Activated T-cell treated with anti-CD3 and anti-CD28 coated beads, Interleukin-2, amount 50 U/mL, for 4 hours (primary cell): ENCODE data around the gene AFTPH. TPM values are rescaled to one million over a fixed set of nuclear protein-coding genes. Genes with fewer than 3 reads are reported as not detected.
"Not testable (repeated sequence)": the region's sequence is repeated elsewhere in the genome, so short reads cannot be mapped to it uniquely, and the experiment has no call there.

ENCODE experiments used
- ATAC-seq, 2 donors: fragments of 200-7000 bp; cut with Tn5 transposase; one replicate each; pipeline ENCODE4 v1.10.0; 2021
- DNase-seq: peaks from one replicate; pipeline ENCODE4 v3.0.0-alpha.2; 2020
- H3K27me3 Mint-ChIP-seq: one replicate; pipeline ENCODE4 v1.8.0; 2021; ENCODE audit warnings: low read depth, mixed read lengths
- H3K36me3 Mint-ChIP-seq: one replicate; pipeline ENCODE4 v1.8.0; 2022; ENCODE audit warnings: mixed read lengths; ENCODE audit not compliant: insufficient read depth
- H3K4me1 Mint-ChIP-seq: one replicate; pipeline ENCODE4 v1.8.0; 2021; ENCODE audit warnings: low read depth, mixed read lengths
- H3K4me3 Mint-ChIP-seq: one replicate; pipeline ENCODE4 v1.8.0; 2021; ENCODE audit warnings: mild to moderate bottlenecking, moderate library complexity, mixed read lengths
- H3K9me3 Mint-ChIP-seq: one replicate; pipeline ENCODE4 v1.8.0; 2021; ENCODE audit warnings: mixed read lengths
- total RNA-seq, 3 donors: library from RNA; stranded (reverse); gene quantifications; one replicate each; pipeline ENCODE4 v1.2.1, GENCODE V29; 2021

The AFTPH gene
- total RNA-seq, 3 donors from 2014 or later, result 33.7 to 38.2 (median 37.4) TPM

DNA sequence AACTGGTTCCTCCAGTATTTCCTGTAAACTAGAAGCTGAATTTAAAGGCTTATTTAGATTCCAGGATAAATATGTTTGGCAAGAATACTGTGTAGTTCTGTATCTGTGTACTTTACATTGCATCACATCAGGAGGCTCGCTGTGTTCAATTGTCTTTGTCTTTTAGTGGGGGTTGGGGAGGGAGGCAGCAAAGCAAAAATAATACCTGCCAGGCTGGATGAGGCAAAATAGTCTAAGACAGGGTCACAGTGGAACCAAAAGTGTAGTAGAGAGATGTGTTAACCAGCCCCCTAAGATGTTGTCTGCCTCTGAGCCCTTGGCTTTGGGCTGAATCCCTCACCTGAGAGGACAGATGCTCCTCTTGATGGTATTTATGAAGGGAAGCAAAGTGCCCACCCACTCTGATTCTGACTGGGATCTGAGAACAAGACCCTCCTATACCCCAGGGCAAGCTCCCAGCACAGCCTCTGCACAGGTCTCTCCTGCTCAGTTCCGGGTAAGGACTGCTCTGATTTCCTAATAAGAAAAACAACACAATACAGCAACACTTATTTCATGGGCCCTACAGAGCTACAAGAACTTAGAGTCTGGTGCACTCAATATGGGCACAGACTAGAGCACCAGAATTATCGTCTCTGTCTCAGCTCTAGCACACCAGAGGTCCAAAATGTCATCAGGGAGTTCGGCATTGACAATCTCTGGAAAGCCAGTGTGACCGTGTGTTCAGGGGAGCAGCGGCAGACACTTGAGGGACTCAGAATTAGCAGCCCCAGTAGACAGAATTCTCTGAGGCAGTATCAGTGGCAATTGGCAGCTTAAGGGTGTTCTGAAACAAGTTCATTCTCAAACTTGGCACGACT lies 7.2 kb upstream of the AFTPH start:
- H3K4me1 Mint-ChIP-seq, result no peaks in the 10 kb centered on the region
- H3K36me3 Mint-ChIP-seq, result no peaks in the 10 kb centered on the region
- ATAC-seq (peak in 1 of 2 donors; percentile 27), DNase-seq (no peak)
- no peaks in the 10 kb centered on the region for H3K9me3 Mint-ChIP-seq
- H3K4me3 Mint-ChIP-seq, result no peak overlapping the region
- H3K27me3 Mint-ChIP-seq, result peaks cover 2% of the 10 kb centered on the region

DNA sequence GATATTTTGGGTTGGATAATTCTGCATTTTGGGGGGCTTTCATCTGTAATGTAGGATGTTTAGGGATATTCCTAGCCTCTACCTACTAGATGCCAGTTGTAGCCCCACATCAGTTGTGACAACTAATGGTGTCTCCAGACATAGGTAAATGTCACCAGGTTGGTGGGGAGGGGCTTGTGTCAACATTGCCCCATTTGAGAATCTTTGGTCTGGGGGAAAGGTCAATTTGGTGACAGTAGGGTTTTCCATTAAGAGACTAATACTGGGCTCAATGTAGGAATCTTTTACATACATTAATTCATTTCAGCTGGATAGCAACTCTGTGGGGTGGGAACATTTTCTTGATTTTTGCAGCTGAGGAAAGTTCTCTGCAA lies 6.6 kb upstream of the AFTPH start:
- Mint-ChIP-seq H3K36me3 (no peaks in the 10 kb centered on the region), H3K4me3 (no peak overlapping the region), H3K27me3 (peaks cover 2% of the 10 kb centered on the region), H3K4me1 (peaks cover 1% of the 10 kb centered on the region), H3K9me3 (no peaks in the 10 kb centered on the region)
- DNase-seq, result no peak
- ATAC-seq, result no peak

DNA sequence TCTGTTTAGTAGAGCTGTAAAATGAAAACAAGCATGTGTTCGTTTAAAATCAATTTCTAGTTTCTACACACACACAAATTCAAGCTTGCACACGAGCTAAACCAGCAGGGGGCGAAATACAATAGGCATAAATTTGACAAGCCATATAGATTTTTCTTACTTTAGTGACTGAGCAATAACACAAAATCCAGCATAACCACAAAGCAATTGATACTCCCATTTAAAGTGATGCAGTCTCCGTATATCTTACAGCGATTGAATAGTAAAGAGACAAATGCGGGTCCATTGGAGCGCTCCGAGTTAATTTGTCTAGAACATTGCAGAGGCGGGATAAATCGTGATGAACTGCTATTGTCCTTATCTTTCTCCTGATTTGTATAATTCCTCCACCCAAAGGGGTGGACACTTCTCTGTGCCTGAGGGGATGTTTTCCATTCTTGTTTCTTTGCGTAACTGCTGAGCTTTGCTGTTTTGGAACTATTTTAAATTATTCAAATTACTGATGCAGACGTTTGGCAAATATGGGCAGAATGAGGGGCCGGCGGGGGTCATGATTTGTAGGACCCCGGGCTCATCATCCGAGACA lies 1.2 kb upstream of the AFTPH start:
- Mint-ChIP-seq H3K27me3 (no peaks in the 10 kb centered on the region), H3K9me3 (no peaks in the 10 kb centered on the region), H3K36me3 (no peaks in the 10 kb centered on the region), H3K4me3 (peak overlapping the region; percentile 99), H3K4me1 (peaks cover 24% of the 10 kb centered on the region)
- DNase-seq (peak; percentile 65), ATAC-seq (peak; percentile 7 to 18)

DNA sequence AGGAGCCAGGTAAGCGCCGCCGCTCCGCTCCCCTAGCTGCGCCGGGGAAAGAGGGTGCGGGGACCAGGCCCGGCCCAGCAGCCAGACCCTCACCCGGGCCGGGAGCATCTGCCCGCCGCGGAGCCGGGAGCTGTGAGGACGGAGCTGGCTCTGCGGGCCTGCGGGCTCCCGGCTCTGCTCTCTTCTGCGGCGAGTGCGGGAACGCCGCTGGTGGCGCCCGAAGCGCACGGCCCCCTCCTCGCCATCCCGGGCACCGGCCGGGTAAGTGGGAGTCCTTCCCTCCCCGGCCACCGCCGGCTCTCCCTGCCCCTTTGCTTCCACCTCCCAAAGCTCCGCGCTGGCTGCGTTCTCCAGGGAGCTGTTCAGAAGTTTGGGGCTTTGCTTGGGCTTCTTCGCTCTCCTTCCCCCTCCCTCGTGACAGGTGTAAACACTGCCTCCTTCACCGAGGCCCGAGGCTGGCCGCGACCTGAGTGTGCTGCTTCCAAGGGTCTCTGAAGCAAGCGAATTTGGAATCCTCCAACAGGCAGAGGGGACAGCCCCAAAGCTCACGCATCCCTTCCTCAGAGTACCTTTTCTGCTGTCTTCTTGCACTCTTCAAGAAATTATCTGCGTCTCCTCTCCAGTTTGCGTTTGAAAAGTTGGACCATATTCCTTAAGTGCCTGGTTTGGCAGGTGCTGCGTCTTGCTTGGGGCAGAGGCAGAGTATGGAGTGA lies 632 bp downstream of the AFTPH start:
- peak overlapping the region; percentile 99 for H3K4me3 Mint-ChIP-seq
- H3K36me3 Mint-ChIP-seq, result no peaks in the 10 kb centered on the region
- H3K27me3 Mint-ChIP-seq, result no peaks in the 10 kb centered on the region
- ATAC-seq (peak; percentile 21 to 27), DNase-seq (peak; percentile 14)
- no peaks in the 10 kb centered on the region for H3K9me3 Mint-ChIP-seq
- peaks cover 37% of the 10 kb centered on the region for H3K4me1 Mint-ChIP-seq

DNA sequence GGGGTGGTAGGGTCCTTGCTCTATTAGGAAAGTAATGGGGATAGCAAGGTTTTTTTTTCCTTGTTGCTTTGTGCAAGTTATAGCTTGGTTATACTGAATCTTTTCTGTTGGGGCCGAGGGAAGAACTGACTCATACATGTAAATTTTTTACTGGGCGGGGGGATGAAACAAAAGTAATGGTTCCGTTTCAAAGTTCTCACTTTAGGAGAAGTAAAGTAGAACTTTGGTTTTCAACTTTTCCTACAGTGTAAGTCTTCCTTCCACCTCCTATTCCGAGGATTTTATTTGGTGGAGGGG lies 1.1 kb downstream of the AFTPH start:
- Mint-ChIP-seq H3K27me3 (no peaks in the 10 kb centered on the region), H3K36me3 (no peaks in the 10 kb centered on the region), H3K4me1 (peaks cover 39% of the 10 kb centered on the region), H3K4me3 (peak overlapping the region; percentile 99), H3K9me3 (no peaks in the 10 kb centered on the region)
- DNase-seq (peak; percentile 36), ATAC-seq (peak; percentile 6 to 13)

DNA sequence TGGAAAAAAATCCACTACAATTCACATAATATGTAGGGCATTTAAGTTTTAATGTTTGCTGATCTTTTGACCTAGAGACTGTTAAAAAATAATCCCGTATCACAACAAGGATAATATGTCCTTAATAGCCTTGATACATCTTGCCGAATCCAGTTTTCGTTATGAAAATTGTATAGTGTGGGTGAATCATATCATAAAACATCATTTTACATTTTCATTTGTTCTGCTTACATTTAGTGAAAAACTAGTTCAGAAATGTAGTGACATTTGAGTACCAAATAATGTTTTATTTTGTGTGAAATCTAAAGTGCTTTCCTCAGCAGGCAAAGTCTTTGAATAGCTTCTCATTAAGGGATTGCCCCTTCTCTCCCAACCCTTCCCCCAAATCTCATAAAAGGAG lies 1.9 kb downstream of the AFTPH start:
- DNase-seq (no peak), ATAC-seq (no peak)
- Mint-ChIP-seq H3K9me3 (no peaks in the 10 kb centered on the region), H3K27me3 (no peaks in the 10 kb centered on the region), H3K36me3 (no peaks in the 10 kb centered on the region), H3K4me3 (peak overlapping the region; percentile 99), H3K4me1 (peaks cover 45% of the 10 kb centered on the region)

DNA sequence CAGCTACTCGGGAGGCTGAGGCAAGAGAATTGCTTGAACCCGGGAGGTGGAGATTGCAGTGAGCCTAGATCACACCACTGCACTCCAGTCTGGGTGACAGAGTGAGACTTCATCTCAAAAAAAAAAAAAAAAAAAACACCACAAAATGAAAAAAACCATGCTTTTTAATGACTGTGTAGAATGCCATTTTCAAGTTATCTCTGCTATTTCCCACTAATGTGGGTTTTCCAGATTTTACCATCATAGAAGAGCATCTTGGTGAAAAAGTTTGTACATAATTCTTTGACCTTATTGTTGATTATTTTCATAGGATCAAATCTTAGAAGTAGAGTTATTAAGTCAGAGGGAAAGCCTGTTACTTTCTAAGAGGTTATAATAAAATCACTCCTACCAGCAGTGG lies 6.8 kb downstream of the AFTPH start:
- H3K9me3 Mint-ChIP-seq, H3K36me3 Mint-ChIP-seq, ATAC-seq, DNase-seq, H3K4me3 Mint-ChIP-seq, H3K27me3 Mint-ChIP-seq: not testable (repeated sequence)
- H3K4me1 Mint-ChIP-seq, result peaks cover 70% of the 10 kb centered on the region

DNA sequence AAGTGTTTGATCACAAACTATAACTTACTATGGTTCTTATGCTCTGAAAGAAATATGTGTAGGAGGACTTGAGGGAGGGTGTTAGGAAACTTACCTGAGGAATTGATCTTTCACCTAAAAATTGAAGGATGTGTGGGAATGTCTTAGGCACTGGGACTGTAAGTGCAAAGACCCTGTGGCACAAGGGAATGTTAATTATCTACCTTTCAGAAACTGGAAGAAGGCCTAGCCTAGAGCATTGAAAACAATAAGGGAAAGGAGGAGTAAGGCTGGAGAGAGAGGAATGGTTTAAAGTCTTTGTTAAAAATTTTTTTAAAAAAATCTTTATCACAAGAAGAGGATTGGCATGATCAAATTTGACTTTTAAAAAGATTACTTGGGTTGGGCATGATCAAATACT lies 7.9 kb downstream of the AFTPH start:
- Mint-ChIP-seq H3K27me3 (no peaks in the 10 kb centered on the region), H3K9me3 (no peaks in the 10 kb centered on the region), H3K36me3 (peaks cover 8% of the 10 kb centered on the region), H3K4me1 (peaks cover 67% of the 10 kb centered on the region), H3K4me3 (no peak overlapping the region)
- no peak for ATAC-seq
- no peak for DNase-seq

DNA sequence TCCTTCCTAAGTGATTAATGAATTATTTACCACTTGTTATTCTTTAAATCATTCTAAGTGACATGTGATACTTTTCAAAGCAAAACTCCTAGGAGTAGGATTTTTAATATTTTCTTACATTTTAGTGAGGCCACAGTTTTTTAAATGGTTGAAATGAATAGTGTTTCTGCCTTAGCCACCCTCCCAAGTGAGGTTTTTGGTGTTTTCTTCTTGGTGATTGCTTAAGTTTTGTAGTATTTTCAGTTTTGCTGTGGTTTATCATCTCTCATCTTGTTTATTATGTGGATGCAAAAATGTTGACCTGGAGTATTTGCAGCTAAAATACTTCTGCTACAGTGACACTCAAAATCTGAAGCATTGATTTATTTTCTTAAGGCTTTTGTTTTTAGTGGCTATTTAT lies 9.8 kb downstream of the AFTPH start:
- no peak for ATAC-seq
- H3K4me3 Mint-ChIP-seq, result no peak overlapping the region
- H3K4me1 Mint-ChIP-seq, result peaks cover 63% of the 10 kb centered on the region
- DNase-seq, result no peak
- no peaks in the 10 kb centered on the region for H3K9me3 Mint-ChIP-seq
- H3K27me3 Mint-ChIP-seq, result no peaks in the 10 kb centered on the region
- peaks cover 9% of the 10 kb centered on the region for H3K36me3 Mint-ChIP-seq

DNA sequence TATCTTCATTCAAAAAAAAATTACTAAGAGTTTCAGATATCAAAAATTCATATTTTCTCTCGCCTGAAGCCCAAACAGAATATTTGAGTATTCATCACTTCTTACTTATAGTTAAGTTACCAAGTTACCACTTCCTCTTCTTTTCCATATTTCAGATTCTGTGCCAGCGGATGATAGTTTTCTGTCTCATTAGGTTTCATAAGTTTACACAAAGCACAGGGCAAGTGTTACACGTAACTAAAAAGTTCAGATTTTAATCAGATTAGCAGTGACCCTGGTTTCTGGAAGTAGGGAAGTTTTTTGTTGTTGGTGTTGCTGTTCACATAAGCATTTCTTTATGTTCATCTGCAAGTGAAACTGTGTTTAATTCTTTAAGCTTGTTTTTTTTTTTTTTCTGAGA lies 10.2 kb downstream of the AFTPH start:
- DNase-seq (no peak), ATAC-seq (peak; percentile 41 to 46)
- H3K4me3 Mint-ChIP-seq, result peak overlapping the region; percentile 7
- H3K27me3 Mint-ChIP-seq, result no peaks in the 10 kb centered on the region
- no peaks in the 10 kb centered on the region for H3K9me3 Mint-ChIP-seq
- peaks cover 9% of the 10 kb centered on the region for H3K36me3 Mint-ChIP-seq
- H3K4me1 Mint-ChIP-seq, result peaks cover 63% of the 10 kb centered on the region

DNA sequence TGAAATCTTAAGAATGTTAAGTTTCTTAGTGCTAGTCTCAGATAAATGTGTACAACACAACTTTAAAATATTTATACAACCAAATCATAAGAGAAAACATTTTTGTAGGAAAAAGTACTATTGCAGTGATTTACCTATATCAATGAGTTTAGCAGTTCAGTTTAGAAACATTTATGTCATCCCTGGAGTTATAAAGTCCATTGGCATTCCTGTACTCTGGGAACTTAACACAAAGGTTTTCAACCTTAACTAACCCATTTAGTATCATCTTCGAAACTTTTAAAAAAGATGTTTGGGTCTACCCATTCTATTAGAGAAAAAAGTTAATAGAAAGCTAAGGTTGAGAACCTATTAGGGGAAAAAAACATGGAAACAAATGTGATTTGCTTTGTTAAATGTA lies 10.9 kb downstream of the AFTPH start:
- H3K27me3 Mint-ChIP-seq, result no peaks in the 10 kb centered on the region
- peaks cover 70% of the 10 kb centered on the region for H3K4me1 Mint-ChIP-seq
- peaks cover 9% of the 10 kb centered on the region for H3K36me3 Mint-ChIP-seq
- no peaks in the 10 kb centered on the region for H3K9me3 Mint-ChIP-seq
- ATAC-seq (no peak), DNase-seq (no peak)
- H3K4me3 Mint-ChIP-seq, result no peak overlapping the region

DNA sequence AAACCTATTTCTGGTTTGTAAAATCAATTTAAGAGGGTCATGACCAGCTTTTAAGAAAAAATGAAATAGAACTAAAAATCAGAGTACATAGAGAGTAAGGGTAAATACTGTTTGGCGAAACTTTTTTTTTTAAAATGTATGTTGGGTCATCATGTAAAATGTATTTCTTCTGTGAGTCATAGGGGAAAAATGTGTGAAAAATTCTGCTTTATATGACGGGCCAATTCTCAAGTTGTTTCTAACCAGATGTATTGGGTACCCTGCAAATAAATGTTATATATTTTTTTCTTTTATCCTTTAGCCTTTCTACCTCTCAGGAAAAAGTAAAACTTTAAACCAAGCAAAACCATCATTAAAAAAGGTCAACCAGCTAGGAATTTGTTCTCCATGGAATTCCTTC lies 13.9 kb downstream of the AFTPH start:
- H3K27me3 Mint-ChIP-seq, result no peaks in the 10 kb centered on the region

DNA sequence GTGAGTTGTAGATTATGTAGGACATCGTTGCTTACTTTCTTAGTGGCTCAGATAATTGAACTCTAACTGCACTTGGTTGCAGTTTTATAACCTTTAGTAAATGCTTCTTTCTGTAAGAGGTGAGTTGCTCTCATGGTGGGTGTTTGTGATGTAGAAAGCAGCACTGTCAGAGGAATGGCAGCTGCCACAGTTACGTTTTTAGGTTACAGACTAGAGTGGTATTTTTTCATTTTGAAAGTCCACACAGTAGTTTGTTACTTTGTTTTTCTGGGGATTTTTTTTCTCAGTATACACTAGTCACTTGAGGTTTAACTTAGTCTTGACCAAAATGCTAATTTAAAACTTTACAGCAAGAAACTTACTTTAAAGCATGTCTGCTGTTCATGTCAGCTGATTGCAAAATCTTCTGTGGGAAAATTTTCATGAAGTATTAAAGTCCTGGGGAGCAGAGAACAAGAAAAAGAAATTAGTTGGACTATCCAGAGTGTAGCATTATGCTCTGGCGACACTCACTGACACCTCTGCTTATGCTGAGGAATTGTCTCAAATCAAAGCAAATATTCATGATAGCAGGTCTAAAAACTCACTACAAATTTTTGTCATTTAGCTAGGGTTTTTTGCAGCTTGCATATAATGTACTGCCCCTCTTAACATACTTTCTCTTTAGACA lies 14.8 kb downstream of the AFTPH start:
- ATAC-seq (peak; percentile 42 to 64), DNase-seq (no peak)
- no peaks in the 10 kb centered on the region for H3K27me3 Mint-ChIP-seq
- H3K9me3 Mint-ChIP-seq, result no peaks in the 10 kb centered on the region
- H3K4me1 Mint-ChIP-seq, result peaks cover 70% of the 10 kb centered on the region
- no peak overlapping the region for H3K4me3 Mint-ChIP-seq
- peaks cover 7% of the 10 kb centered on the region for H3K36me3 Mint-ChIP-seq

More for the DNA sequence above, 13.9 kb downstream of the AFTPH start:
- H3K9me3 Mint-ChIP-seq, result no peaks in the 10 kb centered on the region
- no peak overlapping the region for H3K4me3 Mint-ChIP-seq
- peaks cover 7% of the 10 kb centered on the region for H3K36me3 Mint-ChIP-seq
- DNase-seq (no peak), ATAC-seq (no peak)
- H3K4me1 Mint-ChIP-seq, result peaks cover 67% of the 10 kb centered on the region

DNA sequence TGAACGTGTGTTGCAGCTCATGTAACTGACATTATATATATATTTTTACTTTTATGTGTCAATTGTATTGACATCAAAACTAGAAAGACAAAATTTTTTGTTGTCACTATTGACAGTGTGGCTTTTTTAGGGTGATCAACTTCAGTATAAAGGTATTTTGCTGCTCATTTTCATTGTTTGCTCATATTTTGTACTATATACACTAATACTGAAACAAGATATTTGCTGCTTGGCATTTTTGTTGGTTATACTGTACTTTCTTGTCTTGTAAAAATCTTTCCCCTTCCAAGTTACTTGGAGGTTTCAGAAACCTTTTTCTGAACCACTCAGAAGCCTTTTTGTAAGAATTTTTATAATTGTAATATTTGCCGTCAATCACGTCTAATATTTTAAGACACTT lies 16.5 kb downstream of the AFTPH start:
- no peak overlapping the region for H3K4me3 Mint-ChIP-seq
- H3K4me1 Mint-ChIP-seq, result peaks cover 66% of the 10 kb centered on the region
- H3K27me3 Mint-ChIP-seq, result no peaks in the 10 kb centered on the region
- DNase-seq (no peak), ATAC-seq (no peak)
- no peaks in the 10 kb centered on the region for H3K9me3 Mint-ChIP-seq
- H3K36me3 Mint-ChIP-seq, result peaks cover 4% of the 10 kb centered on the region
